Glutamatergic neuron (in vitro differentiated cells): ENCODE measurements around the gene PYM1. TPM values are rescaled to one million over a fixed set of nuclear protein-coding genes. Genes with fewer than 3 reads are reported as not detected.

Experiments
- DNase-seq: peaks from one replicate; pipeline ENCODE4 v3.0.0; 2022
- H3K27ac Mint-ChIP-seq: one replicate; pipeline ENCODE4 v1.8.0; 2020; ENCODE audit warnings: mild to moderate bottlenecking, mixed read lengths, inconsistent platforms; ENCODE audit not compliant: unreplicated experiment
- H3K27me3 Mint-ChIP-seq: one replicate; pipeline ENCODE4 v1.8.0; 2020; ENCODE audit warnings: mild to moderate bottlenecking, moderate library complexity, mixed read lengths, inconsistent platforms; ENCODE audit not compliant: unreplicated experiment
- H3K36me3 Mint-ChIP-seq: one replicate; pipeline ENCODE4 v1.8.0; 2020; ENCODE audit warnings: mild to moderate bottlenecking, mixed read lengths, inconsistent platforms; ENCODE audit not compliant: unreplicated experiment
- H3K4me1 Mint-ChIP-seq: one replicate; pipeline ENCODE4 v1.8.0; 2020; ENCODE audit warnings: mild to moderate bottlenecking, low read depth, mixed read lengths, inconsistent platforms; ENCODE audit not compliant: unreplicated experiment
- H3K4me3 Mint-ChIP-seq: one replicate; pipeline ENCODE4 v1.8.0; 2020; ENCODE audit warnings: mild to moderate bottlenecking, mixed read lengths, inconsistent platforms; ENCODE audit not compliant: unreplicated experiment
- H3K9me3 Mint-ChIP-seq: one replicate; pipeline ENCODE4 v1.8.0; 2020; ENCODE audit warnings: mild to moderate bottlenecking, moderate library complexity, mixed read lengths, inconsistent platforms; ENCODE audit not compliant: unreplicated experiment
- long read RNA-seq: library from polyadenylated mRNA; unstranded; transcript quantifications from one replicate; pipeline ENCODE4 v2.0.0, GENCODE V29; 2020; ENCODE audit not compliant: unreplicated experiment
- total RNA-seq: library from RNA; stranded (reverse); fragmentation: NEBNext Ultra II Directional; extraction: Animal tissue kit (Norgen Biotek cat#: 25700); gene quantifications from one replicate; pipeline ENCODE4 v1.2.1, GENCODE V29; 2021; ENCODE audit not compliant: unreplicated experiment
- TF ChIP-seq, protein P1 (sequence below): fragments of 200-600 bp; sonication (generic); IDR thresholded peaks from one replicate; pipeline ENCODE4 v1.5.0; 2021; ENCODE audit not compliant: partially characterized antibody, unreplicated experiment

PYM1 gene
- 55.3 TPM for total RNA-seq
- long read RNA-seq, transcript PYM1-206 (2 exons, 653 nt): minor isoform, 9 of 88 reads
- long read RNA-seq, transcript PYM1-203 (3 exons, 1,226 nt): major isoform, 68 of 88 reads
- long read RNA-seq, partial matches to known transcripts: 1 of 88 reads
- long read RNA-seq, other reads (novel, unspliced or antisense): 5 of 88 reads

DNA sequence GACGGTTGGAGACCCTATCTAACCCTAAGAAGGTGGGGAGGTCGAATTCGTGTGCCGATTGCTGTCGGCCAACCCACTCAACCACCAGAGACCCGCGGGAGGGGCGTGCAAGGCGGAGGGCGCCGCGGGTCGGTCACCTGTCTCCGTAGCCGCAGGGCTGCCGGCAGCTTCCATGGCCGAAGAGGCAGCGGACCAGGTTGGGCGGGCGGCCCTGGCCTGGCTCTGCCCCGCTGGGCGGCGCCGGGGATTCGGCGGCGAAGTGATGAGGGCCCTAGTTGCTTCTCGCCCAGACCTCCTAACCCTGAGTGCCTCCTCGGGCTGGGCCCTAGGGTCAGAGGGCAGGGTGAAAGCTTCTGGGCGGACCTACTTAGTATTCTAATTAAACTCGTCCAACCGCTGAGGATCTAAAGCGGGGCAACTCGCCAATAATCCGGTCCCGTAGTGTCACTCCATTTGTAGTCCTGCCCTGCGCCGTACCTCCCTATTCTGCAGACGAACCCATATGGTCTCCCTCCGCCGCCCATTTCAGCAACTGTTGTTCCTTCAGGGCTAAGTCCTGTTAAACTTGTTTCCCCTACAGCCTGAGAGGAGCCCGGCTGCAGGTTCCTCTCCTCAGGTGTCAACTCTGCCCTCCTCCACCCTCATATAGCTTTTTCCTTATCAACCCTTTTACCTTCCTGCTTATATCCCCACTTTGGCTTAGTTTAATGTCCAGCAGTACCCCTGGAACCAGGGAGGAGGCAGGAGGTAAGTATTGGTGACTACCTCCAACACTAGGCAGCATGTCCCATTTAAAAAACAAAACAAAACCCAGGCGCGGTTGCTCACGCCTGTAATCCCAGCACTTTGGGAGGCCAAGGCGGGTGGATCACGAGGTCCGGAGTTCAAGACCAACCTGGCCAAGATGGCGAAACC, at the start of gene PYM1:
PYM1 (minus strand) TSS at position 307 of the 915 bp plus-strand sequence; CDS start at position 174, 133 bp downstream.
- Mint-ChIP-seq H3K27ac (peak within 1 kb of the TSS; percentile 98), H3K9me3 (peaks cover 11% of the 10 kb centered on the region), H3K4me1 (peaks cover 31% of the 10 kb centered on the region), H3K4me3 (peak within 1 kb of the TSS; percentile 98), H3K27me3 (peaks cover 12% of the 10 kb centered on the region), H3K36me3 (no peaks in the 10 kb centered on the region)
- peak; percentile 74 for DNase-seq
- TF ChIP-seq, protein P1, sequence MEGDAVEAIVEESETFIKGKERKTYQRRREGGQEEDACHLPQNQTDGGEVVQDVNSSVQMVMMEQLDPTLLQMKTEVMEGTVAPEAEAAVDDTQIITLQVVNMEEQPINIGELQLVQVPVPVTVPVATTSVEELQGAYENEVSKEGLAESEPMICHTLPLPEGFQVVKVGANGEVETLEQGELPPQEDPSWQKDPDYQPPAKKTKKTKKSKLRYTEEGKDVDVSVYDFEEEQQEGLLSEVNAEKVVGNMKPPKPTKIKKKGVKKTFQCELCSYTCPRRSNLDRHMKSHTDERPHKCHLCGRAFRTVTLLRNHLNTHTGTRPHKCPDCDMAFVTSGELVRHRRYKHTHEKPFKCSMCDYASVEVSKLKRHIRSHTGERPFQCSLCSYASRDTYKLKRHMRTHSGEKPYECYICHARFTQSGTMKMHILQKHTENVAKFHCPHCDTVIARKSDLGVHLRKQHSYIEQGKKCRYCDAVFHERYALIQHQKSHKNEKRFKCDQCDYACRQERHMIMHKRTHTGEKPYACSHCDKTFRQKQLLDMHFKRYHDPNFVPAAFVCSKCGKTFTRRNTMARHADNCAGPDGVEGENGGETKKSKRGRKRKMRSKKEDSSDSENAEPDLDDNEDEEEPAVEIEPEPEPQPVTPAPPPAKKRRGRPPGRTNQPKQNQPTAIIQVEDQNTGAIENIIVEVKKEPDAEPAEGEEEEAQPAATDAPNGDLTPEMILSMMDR: no peak

DNA sequence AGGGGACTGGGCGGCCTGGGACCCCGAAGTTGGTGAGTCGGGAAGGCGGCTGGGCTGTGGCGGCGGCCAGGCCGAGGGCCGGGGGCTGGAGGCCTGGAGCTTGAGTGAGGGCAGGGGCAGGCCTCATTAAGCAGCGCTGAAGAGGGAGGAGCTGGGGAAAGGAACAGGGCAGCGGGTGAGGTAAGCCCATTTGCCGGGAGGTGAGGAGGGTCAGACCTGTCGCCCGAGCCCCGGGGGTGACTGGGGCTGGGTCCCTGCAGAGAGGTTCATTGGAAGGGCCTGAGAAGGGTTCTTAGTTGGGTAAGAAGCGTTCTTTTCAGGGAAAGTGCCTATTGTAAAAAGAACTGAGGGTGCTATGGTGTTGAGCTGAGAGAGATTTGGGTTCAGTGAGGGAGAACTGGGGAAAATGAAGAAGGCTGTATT, 46.6 kb upstream of the PYM1 start:
- Mint-ChIP-seq H3K4me3 (no peak overlapping the region), H3K9me3 (peaks cover 1% of the 10 kb centered on the region), H3K27ac (no peak overlapping the region), H3K27me3 (no peaks in the 10 kb centered on the region), H3K4me1 (peaks cover 11% of the 10 kb centered on the region), H3K36me3 (peaks cover 4% of the 10 kb centered on the region)
- TF ChIP-seq, protein P1: no peak
- DNase-seq: peak; percentile 62

DNA sequence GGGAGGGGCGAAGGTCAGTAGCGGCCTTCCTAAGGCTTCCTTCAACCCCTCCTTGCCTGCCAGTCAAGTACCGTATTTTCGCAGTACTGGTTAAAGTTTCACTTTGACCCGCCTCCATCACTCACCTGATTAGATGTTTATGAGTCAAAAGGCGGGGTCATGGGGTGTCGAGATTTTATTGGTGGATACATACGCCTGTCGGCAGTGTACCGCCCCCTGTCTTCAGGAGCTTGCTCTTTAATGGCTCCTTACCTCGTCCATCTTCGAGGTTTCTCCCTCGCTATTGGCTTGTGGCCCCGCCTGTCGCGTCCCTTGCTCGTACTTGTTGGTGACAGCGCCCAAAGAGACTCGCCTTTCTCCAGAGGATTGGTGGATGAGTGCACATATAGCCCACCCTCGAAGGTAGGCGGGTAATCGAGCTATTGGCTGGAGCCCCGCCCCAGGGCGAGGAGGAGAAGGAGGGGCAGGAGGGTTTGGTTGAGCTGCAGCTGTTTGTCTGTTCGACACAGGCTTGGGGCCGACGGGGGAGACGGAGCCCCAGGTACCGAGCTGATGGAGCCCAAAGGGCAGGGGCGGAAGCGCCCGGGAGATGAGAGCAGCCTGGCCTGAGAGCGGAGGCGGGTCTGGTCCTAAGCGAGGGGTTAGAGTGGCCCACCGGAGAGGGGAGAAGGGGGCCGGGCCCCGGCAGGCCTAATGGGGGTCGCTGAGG, 46.1 kb upstream of the PYM1 start, which contains the start of gene RAB5B:
RAB5B (plus strand) TSS at position 480 of the 709 bp plus-strand sequence. CDS start 12,883 bp downstream, outside the sequence.
- Mint-ChIP-seq H3K9me3 (peaks cover 1% of the 10 kb centered on the region), H3K27me3 (no peaks in the 10 kb centered on the region)

DNA sequence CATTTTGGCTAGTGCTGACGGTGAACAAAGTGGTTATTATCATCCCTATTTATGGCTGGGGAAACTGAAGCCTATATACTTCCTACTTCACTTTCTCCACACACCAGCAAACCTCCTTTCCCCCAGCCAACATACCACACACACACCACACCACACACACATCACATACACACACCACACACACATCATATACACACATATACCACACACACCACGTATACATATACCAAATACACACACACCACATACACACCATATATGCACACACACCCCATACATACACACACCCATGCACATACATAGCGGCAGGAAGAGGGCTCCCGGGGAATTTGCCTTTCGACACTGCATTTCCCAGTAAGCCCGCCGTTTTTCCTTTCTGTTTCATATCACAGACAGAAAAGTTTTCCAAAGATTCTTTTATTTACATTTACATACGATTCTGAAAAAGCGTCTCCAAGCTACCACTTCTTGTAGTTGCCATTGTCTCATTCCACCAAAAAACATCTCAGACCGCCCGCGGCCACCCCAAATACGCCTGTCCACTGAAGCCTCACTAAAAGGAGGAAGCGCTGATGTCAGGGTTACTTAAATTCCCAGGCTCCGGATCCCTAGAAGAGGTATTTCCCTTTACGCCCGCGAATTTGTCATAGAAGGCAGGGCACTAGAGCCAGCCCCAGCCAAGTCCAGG, 45.4 kb upstream of the PYM1 start:
- H3K27me3 Mint-ChIP-seq: no peaks in the 10 kb centered on the region
- peaks cover 4% of the 10 kb centered on the region for H3K36me3 Mint-ChIP-seq
- H3K27ac Mint-ChIP-seq: no peak overlapping the region
- no peak for DNase-seq
- no peak overlapping the region for H3K4me3 Mint-ChIP-seq
- peaks cover 11% of the 10 kb centered on the region for H3K4me1 Mint-ChIP-seq
- H3K9me3 Mint-ChIP-seq: peaks cover 2% of the 10 kb centered on the region
- TF ChIP-seq, protein P1: no peak

More for the DNA sequence above, 46.1 kb upstream of the PYM1 start, which contains the start of gene RAB5B:
- H3K4me3 Mint-ChIP-seq: no peak within 1 kb of the TSS
- H3K27ac Mint-ChIP-seq: no peak within 1 kb of the TSS
- TF ChIP-seq, protein P1: peak; percentile 78
- peaks cover 4% of the 10 kb centered on the region for H3K36me3 Mint-ChIP-seq
- peaks cover 11% of the 10 kb centered on the region for H3K4me1 Mint-ChIP-seq
- DNase-seq: peak; percentile 95
